ENCODE data around the gene KLHL29. TPM values are rescaled to one million over a fixed set of nuclear protein-coding genes. Genes with fewer than 3 reads are reported as not detected.

The KLHL29 gene
- total and polyA plus RNA-seq, 2 donors (not counting 3 experiments of a cell fraction or from before 2014, with no cell fraction given) = 4.6 to 12.7 TPM

GRCh38 chr2:23605236-23605635, 220.3 kb downstream of the KLHL29 start:
- TF ChIP-seq CTCF (IDR thresholded peaks at IDR 0.05; ENCODE audit: extremely low read depth in 1 of 2, insufficient read depth in 1 of 2, low read depth in 1 of 2, low read length in 2 of 2) = no peak
- TF ChIP-seq EZH2 (IDR thresholded peaks at IDR 0.05; ENCODE audit: borderline replicate concordance, low read depth, low read length, severe bottlenecking) = no peak
- TF ChIP-seq MYC (IDR thresholded peaks at IDR 0.05; ENCODE audit: low read depth, low read length) = no peak
- TF ChIP-seq POLR2A (IDR thresholded peaks at IDR 0.05; ENCODE audit: low read depth, low read length) = no peak
- no peak for TF ChIP-seq JUN (IDR thresholded peaks at IDR 0.05; ENCODE audit: borderline replicate concordance, insufficient read depth, insufficient read length, low read depth)
- FAIRE-seq (no peak), DNase-seq (ENCODE audit: low read depth, low spot score) (no peak)
- Histone ChIP-seq H3K79me2 (ENCODE audit: control insufficient read depth, insufficient read depth, low read length) (no peaks in the 10 kb centered on the region), H3K27ac (ENCODE audit: insufficient read depth, low read depth, low read length) (no peak overlapping the region), H3K9me3 (replicated peaks; ENCODE audit: control insufficient read depth, insufficient read depth, low read length) (no peaks in the 10 kb centered on the region), H3K4me1 (ENCODE audit: control insufficient read depth, extremely low read depth, insufficient read depth, low read length) (no peaks in the 10 kb centered on the region), H2AFZ (ENCODE audit: low read depth, low read length) (no peak overlapping the region), H3K36me3 (ENCODE audit: control insufficient read depth in 2 of 2, extremely low read depth in 1 of 2, insufficient read depth in 2 of 2, low read length in 2 of 2) (no peaks in the 10 kb centered on the region), H3K9me1 (replicated peaks; ENCODE audit: control insufficient read depth, extremely low read depth, insufficient read depth, low read length) (no peaks in the 10 kb centered on the region), H3K4me2 (ENCODE audit: insufficient read depth, low read length) (no peak overlapping the region), H3K9ac (replicated peaks; ENCODE audit: extremely low read depth, insufficient read depth, low read length) (no peak overlapping the region), H4K20me1 (replicated peaks; ENCODE audit: control insufficient read depth, extremely low read depth, insufficient read depth, low read length) (no peaks in the 10 kb centered on the region), H3K4me3 (replicated peaks in 1 of 3; ENCODE audit: insufficient read depth in 1 of 3, low read depth in 1 of 3, low read length in 3 of 3) (no peak overlapping the region), H3K27me3 (ENCODE audit: control insufficient read depth in 2 of 2, insufficient read depth in 2 of 2, low read length in 2 of 2) (no peaks in the 10 kb centered on the region)
- intact Hi-C loops (cut with micrococcal nuclease) (no loop called here), dilution Hi-C loops (cut with MboI; ENCODE audit: extremely low pct_ligation_motif_present, low sequenced_read_pairs) (no loop called here)
- BruUV-seq (replicated peaks) = no TSS peak
- CTCF ChIA-PET = no interaction called here
- POLR2A ChIA-PET = no interaction called here

GRCh38 chr2:23606196-23606595, 221.2 kb downstream of the KLHL29 start:
- intact Hi-C loops (cut with micrococcal nuclease) = no loop called here
- no peak for FAIRE-seq
- CTCF ChIA-PET = no interaction called here

More at GRCh38 chr2:23606196-23606595, 221.2 kb downstream of the KLHL29 start:
- no peaks in the 10 kb centered on the region for H3K9me3 ChIP-seq (replicated peaks; ENCODE audit: control insufficient read depth, insufficient read depth, low read length)
- H3K4me3 ChIP-seq (replicated peaks in 1 of 3; ENCODE audit: insufficient read depth in 1 of 3, low read depth in 1 of 3, low read length in 3 of 3) = no peak overlapping the region
- H4K20me1 ChIP-seq (replicated peaks; ENCODE audit: control insufficient read depth, extremely low read depth, insufficient read depth, low read length) = no peaks in the 10 kb centered on the region
- no peak overlapping the region for H3K4me2 ChIP-seq (ENCODE audit: insufficient read depth, low read length)
- no peaks in the 10 kb centered on the region for H3K79me2 ChIP-seq (ENCODE audit: control insufficient read depth, insufficient read depth, low read length)
- TF ChIP-seq JUN (IDR thresholded peaks at IDR 0.05; ENCODE audit: borderline replicate concordance, insufficient read depth, insufficient read length, low read depth) (no peak), FOS (IDR thresholded peaks at IDR 0.05; ENCODE audit: borderline replicate concordance, insufficient read depth, low read length) (no peak), POLR2AphosphoS5 (IDR thresholded peaks at IDR 0.05; ENCODE audit: insufficient read depth, low read depth, low read length) (no peak), CTCF (IDR thresholded peaks at IDR 0.05; ENCODE audit: extremely low read depth in 1 of 2, insufficient read depth in 1 of 2, low read depth in 1 of 2, low read length in 2 of 2) (no peak), MAX (IDR thresholded peaks at IDR 0.05; ENCODE audit: insufficient read depth, insufficient read length) (no peak), EZH2 (IDR thresholded peaks at IDR 0.05; ENCODE audit: borderline replicate concordance, low read depth, low read length, severe bottlenecking) (no peak), GATA2 (IDR thresholded peaks at IDR 0.05; ENCODE audit: insufficient read depth, insufficient read length, low read depth, low read length) (no peak), POLR2A (IDR thresholded peaks at IDR 0.05; ENCODE audit: low read depth, low read length) (no peak), MYC (IDR thresholded peaks at IDR 0.05; ENCODE audit: low read depth, low read length) (no peak)
- BruUV-seq (replicated peaks) = no TSS peak
- H3K4me1 ChIP-seq (ENCODE audit: control insufficient read depth, extremely low read depth, insufficient read depth, low read length) = no peaks in the 10 kb centered on the region
- H3K9me1 ChIP-seq (replicated peaks; ENCODE audit: control insufficient read depth, extremely low read depth, insufficient read depth, low read length) = no peaks in the 10 kb centered on the region
- no peak overlapping the region for H3K9ac ChIP-seq (replicated peaks; ENCODE audit: extremely low read depth, insufficient read depth, low read length)
- POLR2A ChIA-PET = no interaction called here
- no peak overlapping the region for H3K27ac ChIP-seq (ENCODE audit: insufficient read depth, low read depth, low read length)
- no peak for DNase-seq (ENCODE audit: low read depth, low spot score)
- no peaks in the 10 kb centered on the region for H3K27me3 ChIP-seq (ENCODE audit: control insufficient read depth in 2 of 2, insufficient read depth in 2 of 2, low read length in 2 of 2)
- dilution Hi-C loops (cut with MboI; ENCODE audit: extremely low pct_ligation_motif_present, low sequenced_read_pairs) = no loop called here
- no peaks in the 10 kb centered on the region for H3K36me3 ChIP-seq (ENCODE audit: control insufficient read depth in 2 of 2, extremely low read depth in 1 of 2, insufficient read depth in 2 of 2, low read length in 2 of 2)
- no peak overlapping the region for H2AFZ ChIP-seq (ENCODE audit: low read depth, low read length)

Data from endothelial cell of umbilical vein (primary cell).